DND-41 (cell line): ENCODE measurements around the gene TMX4.
"Not testable (repeated sequence)": the region's sequence is repeated elsewhere in the genome, so short reads cannot be mapped to it uniquely, and the experiment has no call there.

Experiments used
- EZH2 ChIP-seq: IDR thresholded peaks from 3 replicates; pipeline ENCODE4 v1.6.1; 2012; ENCODE audit warnings: borderline replicate concordance, low read depth, mild to moderate bottlenecking, moderate library complexity, low read length, inconsistent platforms; ENCODE audit not compliant: severe bottlenecking
- TF ChIP-seq, protein P1 (sequence below): IDR thresholded peaks from 2 replicates; pipeline ENCODE4 v1.5.1; 2012; ENCODE audit warnings: borderline replicate concordance, low read length, moderate library complexity, mild to moderate bottlenecking; ENCODE audit not compliant: poor library complexity, severe bottlenecking; ENCODE audit errors: extremely low read depth

DNA sequence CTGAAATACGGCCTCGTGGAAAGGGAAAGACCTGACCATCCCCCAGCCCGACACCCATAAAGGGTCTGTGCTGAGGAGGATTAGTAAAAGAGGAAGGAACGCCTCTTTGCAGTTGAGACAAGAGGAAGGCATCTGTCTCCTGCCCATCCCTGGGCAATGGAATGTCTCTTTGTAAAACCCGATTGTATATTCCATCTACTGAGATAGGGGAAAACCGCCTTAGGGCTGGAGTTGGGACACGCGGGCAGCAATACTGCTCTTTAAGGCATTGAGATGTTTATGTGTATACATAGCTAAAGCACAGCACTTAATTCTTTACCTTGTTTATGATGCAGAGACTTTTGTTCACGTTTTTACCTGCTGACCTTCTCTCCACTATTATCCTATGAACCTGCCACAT is 63.0 kb downstream of the TMX4 start:
- TF ChIP-seq, protein P1, sequence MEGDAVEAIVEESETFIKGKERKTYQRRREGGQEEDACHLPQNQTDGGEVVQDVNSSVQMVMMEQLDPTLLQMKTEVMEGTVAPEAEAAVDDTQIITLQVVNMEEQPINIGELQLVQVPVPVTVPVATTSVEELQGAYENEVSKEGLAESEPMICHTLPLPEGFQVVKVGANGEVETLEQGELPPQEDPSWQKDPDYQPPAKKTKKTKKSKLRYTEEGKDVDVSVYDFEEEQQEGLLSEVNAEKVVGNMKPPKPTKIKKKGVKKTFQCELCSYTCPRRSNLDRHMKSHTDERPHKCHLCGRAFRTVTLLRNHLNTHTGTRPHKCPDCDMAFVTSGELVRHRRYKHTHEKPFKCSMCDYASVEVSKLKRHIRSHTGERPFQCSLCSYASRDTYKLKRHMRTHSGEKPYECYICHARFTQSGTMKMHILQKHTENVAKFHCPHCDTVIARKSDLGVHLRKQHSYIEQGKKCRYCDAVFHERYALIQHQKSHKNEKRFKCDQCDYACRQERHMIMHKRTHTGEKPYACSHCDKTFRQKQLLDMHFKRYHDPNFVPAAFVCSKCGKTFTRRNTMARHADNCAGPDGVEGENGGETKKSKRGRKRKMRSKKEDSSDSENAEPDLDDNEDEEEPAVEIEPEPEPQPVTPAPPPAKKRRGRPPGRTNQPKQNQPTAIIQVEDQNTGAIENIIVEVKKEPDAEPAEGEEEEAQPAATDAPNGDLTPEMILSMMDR = not testable (repeated sequence)
- TF ChIP-seq EZH2 = not testable (repeated sequence)
